Memory B cell (primary cell): ENCODE data around the gene NELFB.

Experiments used
- ATAC-seq: fragments of 150-1000 bp; cut with Tn5 transposase; 2 replicates; pipeline ENCODE4 v1.10.0; 2021; ENCODE audit warnings: low read depth, mild to moderate bottlenecking, moderate library complexity
- DNase-seq, 2 donors: peaks; one replicate each; pipeline ENCODE4 v3.0.0; 2022; ENCODE audit warnings: low spot score in 2 of 2
- H3K27ac Mint-ChIP-seq: one replicate; pipeline ENCODE4 v1.8.0; 2022; ENCODE audit warnings: mild to moderate bottlenecking, moderate library complexity, mixed read lengths
- H3K27me3 Mint-ChIP-seq: one replicate; pipeline ENCODE4 v1.8.0; 2022; ENCODE audit warnings: mixed read lengths
- H3K36me3 Mint-ChIP-seq: one replicate; pipeline ENCODE4 v1.8.0; 2022; ENCODE audit warnings: mild to moderate bottlenecking, mixed read lengths
- H3K4me1 Mint-ChIP-seq: one replicate; pipeline ENCODE4 v1.8.0; 2022; ENCODE audit warnings: mixed read lengths
- H3K4me3 Mint-ChIP-seq: one replicate; pipeline ENCODE4 v1.8.0; 2022; ENCODE audit warnings: mild to moderate bottlenecking, moderate library complexity, mixed read lengths
- H3K9me3 Mint-ChIP-seq: one replicate; pipeline ENCODE4 v1.8.0; 2022; ENCODE audit warnings: mixed read lengths

Gene NELFB

GRCh38 chr9:137228506-137228967 is 26.6 kb upstream of the NELFB start:
- peaks cover 3% of the 10 kb centered on the region for H3K4me1 Mint-ChIP-seq
- no peak overlapping the region for H3K4me3 Mint-ChIP-seq
- DNase-seq (no peak), ATAC-seq (no peak)
- peaks cover 6% of the 10 kb centered on the region for H3K27me3 Mint-ChIP-seq
- no peaks in the 10 kb centered on the region for H3K9me3 Mint-ChIP-seq
- H3K27ac Mint-ChIP-seq: no peak overlapping the region
- H3K36me3 Mint-ChIP-seq: peaks cover 2% of the 10 kb centered on the region

GRCh38 chr9:137228968-137229896 is 25.9 kb upstream of the NELFB start:
- H3K36me3 Mint-ChIP-seq: peaks cover 2% of the 10 kb centered on the region
- no peak overlapping the region for H3K27ac Mint-ChIP-seq
- no peaks in the 10 kb centered on the region for H3K9me3 Mint-ChIP-seq
- H3K4me1 Mint-ChIP-seq: peaks cover 3% of the 10 kb centered on the region
- ATAC-seq (no peak), DNase-seq (no peak)
- H3K4me3 Mint-ChIP-seq: no peak overlapping the region
- peaks cover 6% of the 10 kb centered on the region for H3K27me3 Mint-ChIP-seq

- Mint-ChIP-seq H3K27me3 (peaks cover 12% of the 10 kb centered on the region), H3K27ac (no peak overlapping the region)
These were observed 25.0 kb upstream of the NELFB start for GRCh38 chr9:137229903-137230704.

GRCh38 chr9:137230705-137231371 is 24.3 kb upstream of the NELFB start, which contains the start of gene SLC34A3:
TSS of gene SLC34A3 (plus strand) at chr9:137230901. CDS start at chr9:137231703, 802 bp downstream.
- no peaks in the 10 kb centered on the region for H3K9me3 Mint-ChIP-seq
- no peak within 1 kb of the TSS for H3K27ac Mint-ChIP-seq
- H3K36me3 Mint-ChIP-seq: peaks cover 2% of the 10 kb centered on the region
- peaks cover 13% of the 10 kb centered on the region for H3K4me1 Mint-ChIP-seq
- DNase-seq (no peak), ATAC-seq (no peak)
- no peak within 1 kb of the TSS for H3K4me3 Mint-ChIP-seq
- H3K27me3 Mint-ChIP-seq: peaks cover 12% of the 10 kb centered on the region

More at GRCh38 chr9:137229903-137230704, 25.0 kb upstream of the NELFB start:
- H3K4me1 Mint-ChIP-seq: peaks cover 8% of the 10 kb centered on the region
- no peaks in the 10 kb centered on the region for H3K9me3 Mint-ChIP-seq
- H3K4me3 Mint-ChIP-seq: no peak overlapping the region
- ATAC-seq: no peak
- no peak for DNase-seq
- H3K36me3 Mint-ChIP-seq: peaks cover 2% of the 10 kb centered on the region

GRCh38 chr9:137231372-137232039 is 23.6 kb upstream of the NELFB start:
- Mint-ChIP-seq H3K9me3 (no peaks in the 10 kb centered on the region), H3K27ac (no peak overlapping the region), H3K4me1 (peaks cover 13% of the 10 kb centered on the region), H3K36me3 (peaks cover 2% of the 10 kb centered on the region), H3K27me3 (peaks cover 12% of the 10 kb centered on the region), H3K4me3 (no peak overlapping the region)
- DNase-seq (no peak), ATAC-seq (no peak)

GRCh38 chr9:137232101-137232500 is 23.0 kb upstream of the NELFB start:
- DNase-seq (no peak), ATAC-seq (no peak)
- Mint-ChIP-seq H3K36me3 (peaks cover 2% of the 10 kb centered on the region), H3K4me1 (peaks cover 13% of the 10 kb centered on the region), H3K27me3 (peaks cover 12% of the 10 kb centered on the region), H3K27ac (no peak overlapping the region), H3K9me3 (no peaks in the 10 kb centered on the region), H3K4me3 (no peak overlapping the region)

- Mint-ChIP-seq H3K4me3 (no peak overlapping the region), H3K27me3 (peaks cover 11% of the 10 kb centered on the region), H3K27ac (no peak overlapping the region), H3K4me1 (peaks cover 15% of the 10 kb centered on the region), H3K9me3 (no peaks in the 10 kb centered on the region), H3K36me3 (peaks cover 2% of the 10 kb centered on the region)
- ATAC-seq (no peak), DNase-seq (no peak)
These were observed 22.6 kb upstream of the NELFB start for GRCh38 chr9:137232510-137232909.

GRCh38 chr9:137233143-137233980 is 21.8 kb upstream of the NELFB start:
- Mint-ChIP-seq H3K4me1 (peaks cover 13% of the 10 kb centered on the region), H3K9me3 (no peaks in the 10 kb centered on the region), H3K27me3 (peaks cover 9% of the 10 kb centered on the region), H3K27ac (no peak overlapping the region), H3K4me3 (no peak overlapping the region), H3K36me3 (no peaks in the 10 kb centered on the region)
- ATAC-seq (no peak), DNase-seq (no peak)

- Mint-ChIP-seq H3K36me3 (no peaks in the 10 kb centered on the region), H3K4me1 (peaks cover 15% of the 10 kb centered on the region), H3K27ac (no peak overlapping the region), H3K9me3 (no peaks in the 10 kb centered on the region), H3K4me3 (no peak overlapping the region), H3K27me3 (peaks cover 9% of the 10 kb centered on the region)
- DNase-seq (no peak), ATAC-seq (no peak)
These were observed 21.0 kb upstream of the NELFB start for GRCh38 chr9:137234055-137234697.

GRCh38 chr9:137234758-137235423 is 20.2 kb upstream of the NELFB start:
- H3K27ac Mint-ChIP-seq: no peak overlapping the region
- H3K4me1 Mint-ChIP-seq: peaks cover 15% of the 10 kb centered on the region
- peak overlapping the region; percentile 78 for H3K4me3 Mint-ChIP-seq
- no peaks in the 10 kb centered on the region for H3K9me3 Mint-ChIP-seq
- peak in 1 of 2 donors; percentile 47 for DNase-seq
- peak; percentile 53 for ATAC-seq
- peaks cover 8% of the 10 kb centered on the region for H3K27me3 Mint-ChIP-seq
- no peaks in the 10 kb centered on the region for H3K36me3 Mint-ChIP-seq

- Mint-ChIP-seq H3K36me3 (no peaks in the 10 kb centered on the region), H3K9me3 (no peaks in the 10 kb centered on the region), H3K4me1 (peaks cover 15% of the 10 kb centered on the region), H3K4me3 (peak overlapping the region; percentile 78), H3K27ac (no peak overlapping the region), H3K27me3 (peaks cover 8% of the 10 kb centered on the region)
- DNase-seq (no peak), ATAC-seq (no peak)
These were observed 19.5 kb upstream of the NELFB start for GRCh38 chr9:137235424-137236237.
